Hematopoietic multipotent progenitor cell treated with erythropoietin and hydrocortisone succinate and interleukin-3 and kit ligand, for 15 days (in vitro differentiated cells): ENCODE results near the gene PA2G4.
"Not testable (repeated sequence)": the region's sequence is repeated elsewhere in the genome, so short reads cannot be mapped to it uniquely, and the experiment has no call there.

ENCODE experiments used
- DNase-seq: peaks from one replicate; pipeline ENCODE4 v3.0.0-alpha.2; 2015; ENCODE audit warnings: low spot score

Gene PA2G4

GRCh38 chr12:56104109-56104814 lies at the start of gene PA2G4:
Gene PA2G4, plus strand, starts transcription at chr12:56104559. Its CDS starts 179 bp downstream, at chr12:56104738.
- DNase-seq, result peak; percentile 94

GRCh38 chr12:56059964-56060363 lies 44.4 kb upstream of the PA2G4 start:
- not testable (repeated sequence) for DNase-seq

GRCh38 chr12:56061982-56062381 lies 42.4 kb upstream of the PA2G4 start:
- no peak for DNase-seq

- DNase-seq, result no peak
Measured at GRCh38 chr12:56062996-56063395, 41.4 kb upstream of the PA2G4 start.

DNA sequence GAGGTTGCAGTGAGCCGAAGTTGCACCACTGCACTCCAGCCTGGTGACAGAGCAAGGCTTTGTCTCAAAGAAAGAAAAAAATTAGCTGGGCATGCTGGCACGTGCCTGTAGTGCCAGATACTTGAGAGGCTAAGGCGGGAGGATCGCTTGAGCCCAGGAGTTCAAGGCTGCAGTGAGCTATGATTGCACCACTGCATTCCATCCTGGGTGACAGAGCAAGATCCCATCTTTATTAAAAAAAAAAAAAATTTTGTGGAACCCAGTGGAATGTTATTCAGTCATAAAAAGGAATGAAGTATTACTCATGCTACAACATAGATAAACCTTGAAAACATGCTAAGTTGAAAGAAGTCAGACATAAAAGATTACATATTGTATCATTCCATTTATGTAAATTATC lies 32.7 kb upstream of the PA2G4 start:
- DNase-seq, result no peak

GRCh38 chr12:56074396-56074795 lies 30.0 kb upstream of the PA2G4 start:
- no peak for DNase-seq

GRCh38 chr12:56077966-56078365 lies 26.4 kb upstream of the PA2G4 start:
- not testable (repeated sequence) for DNase-seq

GRCh38 chr12:56078427-56078826 lies 25.9 kb upstream of the PA2G4 start:
- DNase-seq, result no peak

DNA sequence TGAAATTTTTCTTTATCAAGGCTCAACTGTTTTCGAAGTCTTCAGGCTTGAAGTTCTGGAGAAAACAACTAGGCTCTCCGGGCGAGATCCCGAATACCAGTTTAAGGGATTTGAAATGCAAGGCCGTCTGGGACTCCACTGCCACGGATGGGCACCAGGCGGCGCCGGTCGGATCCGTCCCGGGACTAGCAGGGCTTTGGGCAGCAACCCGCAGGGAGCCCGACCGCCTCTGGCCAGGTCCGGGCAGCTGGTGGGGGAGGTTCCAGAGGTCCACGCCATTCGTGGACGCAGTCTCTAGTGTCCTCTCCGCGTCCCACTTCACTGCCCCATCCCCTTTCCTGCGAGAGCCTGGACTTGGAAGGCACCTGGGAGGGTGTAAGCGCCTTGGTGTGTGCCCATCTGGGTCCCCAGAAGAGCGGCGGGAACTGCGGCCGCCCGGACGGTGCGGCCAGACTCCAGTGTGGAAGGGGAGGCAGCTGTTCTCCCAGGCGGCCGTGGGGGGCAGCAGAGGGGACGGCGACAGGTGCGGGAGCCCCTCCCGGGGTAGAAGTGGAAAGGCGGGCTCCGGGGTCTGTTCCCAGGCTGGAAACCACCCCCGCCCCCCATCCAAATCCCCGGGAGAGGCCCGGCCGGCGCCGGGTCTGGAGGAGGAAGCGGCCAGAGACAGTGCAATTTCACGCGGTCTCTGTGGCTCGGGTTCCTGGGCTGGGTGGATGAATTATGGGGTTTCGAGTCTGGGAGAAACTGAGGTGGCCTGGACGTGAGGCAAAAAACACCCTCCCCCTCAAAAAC lies 25.2 kb upstream of the PA2G4 start:
- DNase-seq, result peak; percentile 48

- DNase-seq, result peak; percentile 36
Measured at GRCh38 chr12:56079723-56080555, 24.4 kb upstream of the PA2G4 start, which contains the start of gene ERBB3. Gene ERBB3, plus strand, starts transcription at chr12:56080165. Its CDS starts 136 bp downstream, at chr12:56080301.

DNA sequence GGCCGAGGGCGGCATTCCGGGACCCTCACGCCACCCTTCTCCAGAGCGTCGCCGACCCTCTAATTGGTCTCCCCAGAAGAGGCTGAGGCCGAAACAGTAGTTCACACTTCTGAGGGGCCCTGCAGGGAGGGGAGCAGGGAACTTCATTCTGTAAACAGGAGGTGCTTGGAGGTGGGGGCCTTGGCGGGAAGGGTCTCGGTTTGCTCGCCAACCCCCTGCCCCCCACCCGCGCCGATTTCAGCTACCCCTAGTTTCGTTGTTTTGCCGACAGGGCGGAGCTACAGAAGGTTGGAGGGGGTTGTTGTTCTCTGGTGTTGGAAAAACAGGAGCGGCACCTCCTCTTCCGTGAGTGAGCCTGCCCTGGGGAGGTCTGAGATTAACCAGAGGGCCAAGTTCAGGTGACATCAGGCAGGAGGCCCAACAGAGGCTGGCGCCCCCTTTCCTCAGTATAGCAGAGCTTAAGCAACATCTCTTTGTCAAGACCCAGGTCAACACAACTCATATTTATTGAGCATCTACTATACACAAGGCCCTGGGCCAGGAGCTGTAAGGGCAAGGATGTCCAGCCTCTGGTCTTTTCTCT lies 23.7 kb upstream of the PA2G4 start:
- no peak for DNase-seq

DNA sequence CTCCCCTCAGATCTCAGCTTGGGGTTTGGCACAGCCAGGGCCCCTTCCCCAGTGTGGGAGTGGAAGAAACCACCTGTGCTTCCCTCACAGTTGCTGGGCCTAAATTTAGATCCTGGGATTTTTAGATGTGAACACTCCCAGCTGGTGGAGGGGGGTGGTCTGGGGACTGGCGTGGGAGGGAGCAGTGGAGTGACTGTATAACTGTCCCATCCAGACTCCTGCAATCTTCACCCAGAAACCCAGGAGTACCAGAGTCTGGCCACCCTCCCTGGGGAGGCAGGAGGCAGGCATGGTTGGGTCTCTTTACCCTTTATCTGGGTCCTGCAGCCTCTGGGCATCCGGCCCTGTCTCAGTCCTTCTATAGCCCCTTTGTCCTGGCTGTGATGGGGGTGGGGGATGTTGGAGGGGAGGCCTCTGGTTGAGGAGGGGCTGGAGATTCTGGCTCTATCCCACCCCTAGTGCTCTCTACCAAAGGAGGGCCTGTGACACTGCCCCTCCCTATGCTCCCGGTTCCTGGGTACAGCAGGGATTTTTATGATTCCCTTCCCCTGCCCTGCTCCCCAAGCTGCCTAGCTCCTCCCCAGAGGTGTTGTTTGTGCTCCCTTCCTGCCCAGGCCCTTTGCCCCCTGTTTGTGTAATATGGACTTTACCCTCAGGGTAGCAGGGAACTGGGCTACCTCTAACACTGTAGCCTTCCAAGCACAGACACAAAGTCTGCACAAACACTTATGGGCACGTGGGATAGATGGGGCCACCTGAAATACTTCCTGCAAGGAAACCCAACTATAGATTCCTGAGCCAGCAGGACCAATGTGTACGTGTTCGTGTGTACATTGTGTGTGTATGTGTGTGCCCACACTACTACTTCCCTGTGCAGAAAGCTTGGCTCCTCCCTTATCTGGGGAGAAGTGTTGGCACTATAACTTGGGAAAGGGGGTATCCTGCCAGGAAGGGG lies 22.7 kb upstream of the PA2G4 start:
- no peak for DNase-seq

DNA sequence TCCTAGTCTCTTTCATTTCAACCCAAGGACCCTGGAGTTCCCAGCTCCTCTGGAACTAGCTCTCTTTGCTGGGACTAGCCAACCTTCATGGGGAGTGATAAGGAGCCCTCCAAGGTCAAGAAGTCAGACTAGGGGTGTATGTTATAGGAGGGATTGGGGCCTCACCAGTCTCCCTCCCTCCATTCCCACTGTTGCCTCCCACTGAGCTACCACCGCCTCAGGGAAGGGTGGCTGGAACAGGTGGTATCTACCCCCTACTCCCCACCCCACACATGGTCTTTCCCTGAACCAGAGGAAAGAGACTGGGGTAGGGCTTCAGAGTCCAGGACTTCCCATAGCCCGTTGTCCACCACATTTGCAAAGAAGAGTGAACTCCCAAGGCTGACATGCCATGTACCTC lies 22.0 kb upstream of the PA2G4 start:
- no peak for DNase-seq

- no peak for DNase-seq
Measured at GRCh38 chr12:56082967-56083366, 21.4 kb upstream of the PA2G4 start.

GRCh38 chr12:56084958-56085543 lies 19.3 kb upstream of the PA2G4 start:
- peak; percentile 51 for DNase-seq

DNA sequence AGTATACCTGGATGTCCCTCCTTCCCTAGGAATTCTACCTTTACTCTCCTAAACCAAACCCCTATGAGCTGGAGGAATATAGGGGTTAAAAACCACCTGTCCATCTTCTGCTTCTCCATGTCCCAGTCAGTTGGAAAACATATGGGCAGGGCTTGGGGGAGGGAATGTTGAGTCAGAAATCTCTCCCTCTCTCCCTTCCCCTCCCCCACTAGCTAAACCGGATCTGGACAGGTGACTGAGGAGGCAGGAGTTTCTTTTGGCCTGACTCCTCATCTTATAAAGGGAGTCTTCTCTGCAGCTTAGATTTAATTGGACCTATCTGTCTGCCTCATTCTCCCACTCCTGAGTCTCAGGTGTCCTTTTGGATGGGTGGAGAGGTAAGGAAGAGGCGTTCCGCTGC lies 18.3 kb upstream of the PA2G4 start:
- DNase-seq, result no peak

DNA sequence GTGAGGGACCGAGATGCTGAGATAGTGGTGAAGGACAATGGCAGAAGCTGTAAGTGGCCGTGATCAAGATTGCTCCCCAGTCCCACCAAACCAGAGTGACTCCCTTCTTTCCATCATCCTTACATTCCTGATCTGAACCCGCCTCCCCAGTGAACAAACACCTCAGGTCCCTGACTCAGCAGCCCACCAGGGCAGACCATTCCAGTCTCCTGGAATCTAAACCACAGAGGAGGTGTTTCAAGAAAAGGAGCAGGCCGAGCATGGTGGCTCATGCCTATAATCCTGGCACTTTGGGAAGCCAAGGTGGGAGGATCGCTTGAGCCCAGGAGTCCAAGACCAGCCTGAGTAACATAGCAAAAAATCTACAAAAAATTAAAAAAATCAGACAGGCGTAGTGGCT lies 17.8 kb upstream of the PA2G4 start:
- DNase-seq, result no peak

- no peak for DNase-seq
Measured at GRCh38 chr12:56087220-56087619, 17.1 kb upstream of the PA2G4 start.

DNA sequence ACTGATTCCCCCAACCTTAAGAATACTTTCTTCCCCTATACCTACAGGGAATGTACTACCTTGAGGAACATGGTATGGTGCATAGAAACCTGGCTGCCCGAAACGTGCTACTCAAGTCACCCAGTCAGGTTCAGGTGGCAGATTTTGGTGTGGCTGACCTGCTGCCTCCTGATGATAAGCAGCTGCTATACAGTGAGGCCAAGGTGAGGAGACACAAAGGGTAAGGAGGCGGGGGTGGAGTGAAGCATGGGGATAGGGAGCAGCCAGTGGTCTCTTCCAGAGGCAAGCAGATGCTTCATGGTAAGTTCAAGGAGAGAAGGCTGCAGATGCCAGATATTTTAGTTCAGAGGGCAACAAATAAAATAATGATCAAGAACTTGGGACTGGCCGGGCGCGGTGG lies 6.6 kb upstream of the PA2G4 start:
- no peak for DNase-seq

DNA sequence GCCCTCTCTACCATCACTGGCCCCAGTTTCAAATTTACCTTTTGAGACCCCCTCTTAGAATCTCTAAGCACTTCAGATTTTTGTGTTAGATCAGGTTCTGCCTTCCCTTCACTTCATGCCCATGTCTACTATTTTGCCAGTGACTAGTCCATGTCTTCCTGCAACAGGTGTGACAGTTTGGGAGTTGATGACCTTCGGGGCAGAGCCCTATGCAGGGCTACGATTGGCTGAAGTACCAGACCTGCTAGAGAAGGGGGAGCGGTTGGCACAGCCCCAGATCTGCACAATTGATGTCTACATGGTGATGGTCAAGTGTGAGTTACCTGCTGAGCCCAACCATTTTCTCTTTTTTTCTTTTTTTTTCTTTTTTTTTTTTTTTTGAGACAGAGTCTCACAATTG lies 5.8 kb upstream of the PA2G4 start:
- DNase-seq, result no peak

- DNase-seq, result no peak
Measured at GRCh38 chr12:56099787-56100186, 4.6 kb upstream of the PA2G4 start.
